Measurements from ENCODE around the gene IFTAP.
"Not testable (repeated sequence)": the region's sequence is repeated elsewhere in the genome, so short reads cannot be mapped to it uniquely, and the experiment has no call there.

IFTAP gene

DNA sequence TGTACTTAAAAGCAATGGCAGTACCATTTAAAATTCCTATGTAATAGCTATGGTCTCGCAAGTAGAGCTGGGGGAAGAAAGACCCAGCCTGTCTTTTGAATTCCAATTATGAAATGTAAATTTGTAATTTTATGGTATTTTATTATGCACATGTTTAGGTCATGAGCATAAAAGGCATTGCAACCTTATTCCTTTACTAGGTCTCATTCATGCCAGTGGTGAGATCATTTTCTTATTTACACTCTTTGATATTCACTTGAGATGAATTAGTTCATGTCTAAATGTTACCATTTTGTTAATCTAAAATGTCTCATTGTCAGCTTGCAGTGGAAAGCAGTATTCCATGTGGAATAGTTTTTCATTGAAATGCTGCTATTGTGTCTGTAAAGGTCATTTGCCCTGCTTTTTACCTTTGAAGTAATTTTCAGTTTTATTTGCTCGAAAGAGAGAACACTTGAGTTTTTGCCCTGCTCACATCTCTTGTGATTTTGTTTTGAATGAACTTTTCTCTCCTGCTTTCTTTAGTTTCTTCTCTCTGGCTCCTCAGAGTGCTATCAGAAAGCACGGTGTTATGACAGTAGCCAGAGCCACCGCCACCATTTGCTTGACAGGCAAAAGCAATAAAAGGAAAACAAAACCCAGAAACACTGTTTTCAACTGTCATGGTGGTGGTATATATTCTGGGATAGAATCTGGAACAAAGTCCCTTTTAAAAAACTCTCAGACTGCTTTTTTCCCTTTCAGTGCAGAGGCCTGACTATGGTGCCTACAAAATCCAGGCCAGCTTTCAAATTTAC lies 41.0 kb downstream of the IFTAP start:
- ATAC-seq (ENCODE audit: low read depth) (no peak), DNase-seq (ENCODE audit: low spot score in 2 of 2) (no peak)
- H3K4me1 Mint-ChIP-seq = no peaks in the 10 kb centered on the region
- H3K9me3 Mint-ChIP-seq = no peaks in the 10 kb centered on the region
- no peak overlapping the region for H3K27ac Mint-ChIP-seq
- peaks cover 2% of the 10 kb centered on the region for H3K27me3 Mint-ChIP-seq
- H3K4me3 Mint-ChIP-seq = no peak overlapping the region
- H3K36me3 Mint-ChIP-seq = no peaks in the 10 kb centered on the region

DNA sequence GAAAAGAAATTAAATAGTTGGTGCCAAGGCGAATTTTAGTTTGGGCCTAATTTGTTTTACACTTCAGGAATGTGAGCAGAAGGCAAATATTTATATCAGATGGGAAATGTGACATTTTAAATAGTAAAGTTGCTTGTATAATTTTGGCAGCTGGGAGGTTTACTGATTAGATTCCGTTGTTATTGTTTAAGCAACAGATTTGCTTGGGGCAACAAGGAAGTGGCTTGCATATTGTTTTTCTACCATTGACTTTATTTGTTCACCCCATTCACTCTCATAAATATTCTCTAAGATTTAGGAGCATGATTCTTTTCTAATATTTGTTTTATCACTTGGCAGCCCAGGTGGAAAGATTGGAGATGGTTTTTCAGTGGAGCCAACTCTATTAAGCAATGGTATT lies 44.3 kb downstream of the IFTAP start:
- H3K9me3 Mint-ChIP-seq = peaks cover 2% of the 10 kb centered on the region
- H3K4me1 Mint-ChIP-seq = no peaks in the 10 kb centered on the region
- DNase-seq (ENCODE audit: low spot score in 2 of 2) (no peak), ATAC-seq (ENCODE audit: low read depth) (no peak)
- H3K4me3 Mint-ChIP-seq = no peak overlapping the region
- no peaks in the 10 kb centered on the region for H3K36me3 Mint-ChIP-seq
- H3K27ac Mint-ChIP-seq = no peak overlapping the region
- peaks cover 2% of the 10 kb centered on the region for H3K27me3 Mint-ChIP-seq

GRCh38 chr11:36657610-36658267 lies 63.4 kb downstream of the IFTAP start:
- Mint-ChIP-seq H3K4me1 (no peaks in the 10 kb centered on the region), H3K27ac (no peak overlapping the region), H3K27me3 (peaks cover 4% of the 10 kb centered on the region), H3K36me3 (no peaks in the 10 kb centered on the region), H3K9me3 (no peaks in the 10 kb centered on the region), H3K4me3 (no peak overlapping the region)
- no peak for ATAC-seq (ENCODE audit: low read depth)
- DNase-seq (ENCODE audit: low spot score in 2 of 2) = no peak

GRCh38 chr11:36661359-36661758 lies 67.1 kb downstream of the IFTAP start:
- not testable (repeated sequence) for H3K4me1 Mint-ChIP-seq; H3K27ac Mint-ChIP-seq; H3K4me3 Mint-ChIP-seq; H3K36me3 Mint-ChIP-seq; ATAC-seq (ENCODE audit: low read depth); H3K9me3 Mint-ChIP-seq; H3K27me3 Mint-ChIP-seq; DNase-seq (ENCODE audit: low spot score in 2 of 2)

DNA sequence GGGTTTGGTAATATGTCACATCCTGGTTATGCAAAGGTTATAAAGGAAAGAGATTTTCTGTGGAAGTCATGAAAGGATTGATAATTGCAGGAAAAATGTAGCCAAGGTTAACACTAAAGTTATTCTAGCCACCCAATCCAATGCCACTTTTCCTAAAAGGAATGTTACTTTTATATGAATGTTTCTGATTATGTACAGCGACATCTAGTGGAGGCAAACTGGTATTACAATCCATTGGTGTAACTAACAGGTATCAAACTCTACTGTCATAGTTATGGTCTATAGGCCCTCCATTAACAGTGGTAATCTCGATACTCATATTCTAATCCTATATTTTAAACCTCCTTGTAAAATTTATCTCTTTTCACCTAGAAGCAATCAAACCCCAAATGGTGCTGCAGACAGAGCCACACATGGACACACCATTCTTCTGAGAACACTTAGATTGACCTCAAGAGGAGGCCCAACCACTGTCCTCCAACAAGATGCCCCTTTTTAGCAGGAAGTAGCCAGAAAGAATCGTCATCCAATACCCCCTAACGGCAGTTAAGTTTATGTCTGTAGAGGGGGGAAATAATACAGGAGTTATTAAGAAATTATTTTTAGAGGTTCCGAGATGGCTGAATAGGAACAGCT lies 78.6 kb downstream of the IFTAP start:
- no peaks in the 10 kb centered on the region for H3K36me3 Mint-ChIP-seq
- H3K4me1 Mint-ChIP-seq = no peaks in the 10 kb centered on the region
- H3K9me3 Mint-ChIP-seq = peaks cover 3% of the 10 kb centered on the region
- peaks cover 8% of the 10 kb centered on the region for H3K27me3 Mint-ChIP-seq
- peak in 1 of 2 donors; percentile 23 for DNase-seq (ENCODE audit: low spot score in 2 of 2)
- no peak overlapping the region for H3K4me3 Mint-ChIP-seq
- H3K27ac Mint-ChIP-seq = no peak overlapping the region
- ATAC-seq (ENCODE audit: low read depth) = no peak

GRCh38 chr11:36679547-36679946 lies 85.2 kb downstream of the IFTAP start:
- not testable (repeated sequence) for H3K4me1 Mint-ChIP-seq; H3K36me3 Mint-ChIP-seq; DNase-seq (ENCODE audit: low spot score in 2 of 2); H3K27me3 Mint-ChIP-seq; ATAC-seq (ENCODE audit: low read depth); H3K27ac Mint-ChIP-seq; H3K4me3 Mint-ChIP-seq; H3K9me3 Mint-ChIP-seq

GRCh38 chr11:36683818-36684217 lies 89.5 kb downstream of the IFTAP start:
- Mint-ChIP-seq H3K27ac (no peak overlapping the region), H3K4me3 (no peak overlapping the region), H3K36me3 (no peaks in the 10 kb centered on the region), H3K4me1 (no peaks in the 10 kb centered on the region), H3K9me3 (peaks cover 2% of the 10 kb centered on the region), H3K27me3 (peaks cover 9% of the 10 kb centered on the region)
- DNase-seq (ENCODE audit: low spot score in 2 of 2) (no peak), ATAC-seq (ENCODE audit: low read depth) (no peak)

DNA sequence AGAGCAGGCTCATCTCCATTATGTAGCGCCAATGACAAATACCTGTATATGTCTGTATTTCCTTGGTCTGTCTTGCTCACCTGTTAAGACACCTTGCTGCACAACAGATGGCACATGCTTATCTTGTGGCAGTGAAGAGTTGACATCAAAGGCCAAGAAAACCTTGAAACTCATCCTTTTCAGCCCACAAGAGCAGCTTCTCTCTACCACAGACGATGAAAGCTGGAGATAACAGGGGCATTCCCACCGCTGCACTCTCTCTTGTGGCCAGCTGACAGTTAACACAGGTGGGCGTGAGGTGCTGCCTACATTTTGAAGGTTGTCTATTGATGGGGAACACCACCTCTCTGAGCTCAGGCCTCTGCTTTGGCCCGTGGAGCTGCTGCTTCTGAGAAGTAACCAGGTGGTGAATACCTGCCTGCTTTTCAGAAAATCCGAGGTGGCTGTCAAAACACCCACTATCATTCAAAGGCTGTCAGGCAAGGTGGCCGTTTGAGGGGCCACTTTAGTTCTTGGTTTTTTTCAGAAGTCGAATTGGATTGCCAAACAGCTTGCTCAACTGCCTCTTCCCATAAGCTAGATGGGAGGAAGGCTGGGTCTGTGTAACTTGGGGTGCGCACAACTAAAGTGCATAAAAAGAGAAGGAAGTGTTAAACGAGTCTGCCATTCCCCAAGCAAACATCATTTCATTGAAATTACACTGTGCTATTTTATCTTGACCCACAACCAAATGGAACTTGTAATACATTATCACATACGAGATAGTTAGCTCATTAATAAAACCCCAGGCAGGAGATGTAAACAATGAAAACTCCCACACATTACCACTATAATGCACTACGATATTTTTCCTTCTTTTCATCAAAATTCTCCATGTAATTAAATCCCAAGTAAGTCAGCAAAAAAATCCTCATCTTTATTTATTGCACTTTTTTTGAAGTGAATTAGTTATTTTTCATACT lies 90.8 kb downstream of the IFTAP start:
- H3K4me3 Mint-ChIP-seq = no peak overlapping the region
- peaks cover 9% of the 10 kb centered on the region for H3K27me3 Mint-ChIP-seq
- H3K27ac Mint-ChIP-seq = no peak overlapping the region
- ATAC-seq (ENCODE audit: low read depth) (no peak), DNase-seq (ENCODE audit: low spot score in 2 of 2) (no peak)
- H3K36me3 Mint-ChIP-seq = no peaks in the 10 kb centered on the region
- H3K4me1 Mint-ChIP-seq = no peaks in the 10 kb centered on the region
- peaks cover 2% of the 10 kb centered on the region for H3K9me3 Mint-ChIP-seq

DNA sequence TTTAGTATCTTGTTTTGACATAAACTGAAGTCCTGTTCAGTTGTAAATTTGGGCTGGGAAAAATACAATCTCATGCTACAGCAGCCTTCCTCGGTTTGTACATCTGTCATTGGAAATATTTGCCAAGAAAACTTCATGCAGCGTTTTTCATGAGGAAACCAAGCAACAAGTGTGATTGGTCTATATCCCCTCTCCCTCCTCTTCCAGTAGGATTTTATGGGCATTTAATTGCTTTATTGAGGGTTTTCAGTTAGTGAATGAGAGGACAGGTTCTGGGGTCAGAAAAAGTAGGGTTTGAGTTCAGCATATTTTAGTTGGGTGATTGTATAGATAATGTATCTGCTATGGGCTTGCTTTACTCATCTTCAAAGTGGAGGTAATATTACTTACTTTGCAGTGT lies 93.8 kb downstream of the IFTAP start:
- Mint-ChIP-seq H3K4me3 (no peak overlapping the region), H3K9me3 (no peaks in the 10 kb centered on the region), H3K27ac (no peak overlapping the region), H3K4me1 (no peaks in the 10 kb centered on the region), H3K36me3 (no peaks in the 10 kb centered on the region), H3K27me3 (peaks cover 8% of the 10 kb centered on the region)
- DNase-seq (ENCODE audit: low spot score in 2 of 2) = no peak
- ATAC-seq (ENCODE audit: low read depth) = no peak

DNA sequence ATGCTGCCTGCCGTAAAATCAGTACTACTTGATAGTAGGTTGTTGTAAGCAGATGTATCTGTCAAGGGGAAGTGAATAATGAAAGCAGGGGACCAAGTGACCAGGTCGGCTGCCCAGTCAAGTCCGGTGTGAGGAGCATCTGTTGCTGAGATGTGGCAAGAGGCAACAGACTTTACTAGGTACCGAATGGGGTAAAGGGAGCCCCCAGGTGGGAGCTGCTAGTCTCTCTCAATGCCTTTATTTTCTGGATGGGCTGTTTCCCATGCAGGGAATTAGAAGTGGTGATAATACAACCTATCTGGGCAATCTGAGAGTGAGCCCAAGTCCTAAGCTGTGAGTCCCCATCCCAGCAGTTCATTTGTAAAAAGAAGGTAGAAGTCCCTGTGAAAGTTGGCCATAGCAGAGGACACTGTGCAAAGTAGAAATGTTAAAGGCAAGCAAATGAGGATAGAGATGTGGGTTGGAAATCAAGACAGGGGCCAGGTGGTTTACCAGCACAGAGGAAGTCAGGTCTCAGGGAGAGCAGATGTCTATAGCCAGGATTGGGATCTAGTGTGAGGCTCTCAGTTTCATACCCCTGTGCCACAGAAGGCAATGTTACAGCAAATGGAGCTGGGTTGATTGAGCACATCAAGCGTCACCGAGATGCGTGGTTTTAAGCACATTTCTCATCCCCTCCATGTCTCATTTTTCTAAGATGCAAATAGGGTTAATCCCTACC lies 94.4 kb downstream of the IFTAP start:
- Mint-ChIP-seq H3K36me3 (no peaks in the 10 kb centered on the region), H3K9me3 (no peaks in the 10 kb centered on the region), H3K4me1 (no peaks in the 10 kb centered on the region), H3K27ac (no peak overlapping the region), H3K27me3 (peaks cover 7% of the 10 kb centered on the region), H3K4me3 (no peak overlapping the region)
- ATAC-seq (ENCODE audit: low read depth) (no peak), DNase-seq (ENCODE audit: low spot score in 2 of 2) (no peak)

DNA sequence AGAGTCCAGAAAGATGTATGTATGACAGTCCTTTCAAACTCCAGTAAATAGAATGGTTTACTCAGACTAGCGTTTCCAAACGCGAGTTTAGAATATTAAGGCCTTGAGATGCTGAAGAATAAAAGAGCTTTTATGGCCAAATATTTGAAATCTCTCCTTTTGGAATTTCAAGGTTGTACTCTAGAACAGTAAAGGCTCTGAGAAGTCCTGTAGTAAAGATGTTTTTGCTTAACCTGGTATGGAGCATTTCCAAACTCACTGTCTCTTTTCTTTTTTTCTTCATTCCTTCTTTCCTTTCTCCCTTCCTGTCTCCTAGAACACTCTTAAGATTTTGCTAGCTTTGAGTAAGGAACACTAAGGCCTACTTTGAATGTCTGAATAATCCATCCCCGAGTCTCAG lies 95.1 kb downstream of the IFTAP start:
- ATAC-seq (ENCODE audit: low read depth) = no peak
- H3K4me1 Mint-ChIP-seq = no peaks in the 10 kb centered on the region

DNA sequence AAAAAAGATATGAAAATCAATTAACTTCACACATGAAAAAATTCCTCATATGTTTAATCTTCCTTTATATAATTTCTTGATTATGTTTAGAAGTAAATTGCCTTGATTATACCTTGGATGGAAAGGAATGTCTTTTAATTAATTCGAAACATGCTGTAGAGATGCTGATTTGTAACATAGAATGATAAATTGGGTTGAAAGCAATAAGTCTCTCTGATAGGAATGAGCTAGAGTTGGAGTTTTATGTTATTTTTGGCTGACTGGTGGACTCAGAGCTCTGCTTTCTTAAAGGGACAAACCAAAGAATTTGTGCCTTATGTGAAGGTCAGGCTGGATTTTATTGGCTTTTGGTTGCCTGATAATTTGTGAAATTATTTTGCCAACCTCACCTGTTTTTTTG lies 98.4 kb downstream of the IFTAP start:
- H3K27me3 Mint-ChIP-seq = peaks cover 6% of the 10 kb centered on the region
- ATAC-seq (ENCODE audit: low read depth) = no peak
- H3K9me3 Mint-ChIP-seq = no peaks in the 10 kb centered on the region

More for the DNA sequence above, 95.1 kb downstream of the IFTAP start:
- DNase-seq (ENCODE audit: low spot score in 2 of 2) = no peak
- no peaks in the 10 kb centered on the region for H3K9me3 Mint-ChIP-seq
- no peak overlapping the region for H3K4me3 Mint-ChIP-seq
- H3K36me3 Mint-ChIP-seq = no peaks in the 10 kb centered on the region
- peaks cover 6% of the 10 kb centered on the region for H3K27me3 Mint-ChIP-seq
- H3K27ac Mint-ChIP-seq = no peak overlapping the region

GRCh38 chr11:36693139-36693843 lies 99.0 kb downstream of the IFTAP start:
- Mint-ChIP-seq H3K36me3 (no peaks in the 10 kb centered on the region), H3K4me3 (no peak overlapping the region), H3K4me1 (no peaks in the 10 kb centered on the region), H3K27me3 (peaks cover 4% of the 10 kb centered on the region), H3K9me3 (no peaks in the 10 kb centered on the region), H3K27ac (no peak overlapping the region)
- DNase-seq (ENCODE audit: low spot score in 2 of 2) (no peak), ATAC-seq (ENCODE audit: low read depth) (no peak)

More for the DNA sequence above, 98.4 kb downstream of the IFTAP start:
- no peak overlapping the region for H3K4me3 Mint-ChIP-seq
- H3K4me1 Mint-ChIP-seq = no peaks in the 10 kb centered on the region
- H3K36me3 Mint-ChIP-seq = no peaks in the 10 kb centered on the region
- H3K27ac Mint-ChIP-seq = no peak overlapping the region
- no peak for DNase-seq (ENCODE audit: low spot score in 2 of 2)

Data from memory B cell (primary cell).